OCI-LY3 (cell line): Measurements from ENCODE around the gene DROSHA.

Experiments
- CTCF ChIP-seq: fragments of 200-600, 300-600 bp; sonication (generic); IDR thresholded peaks from 2 replicates; pipeline ENCODE4 v1.5.1; 2014; ENCODE audit warnings: antibody characterized with exemption, low read length, low read depth
- EZH2phosphoT487 ChIP-seq: fragments of 200-600 bp; shearing (Covaris generic); IDR thresholded peaks from 2 replicates; pipeline ENCODE4 v1.6.1; 2018; ENCODE audit warnings: antibody characterized with exemption, mixed run types, low read depth

- TF ChIP-seq EZH2phosphoT487 (no peak), CTCF (no peak)
Observed at GRCh38 chr5:31366941-31367340, 165.0 kb downstream of the DROSHA start.
